ENCODE data around the gene SULT2B1.
A peak's percentile ranks its signal among the peaks of the same experiment; 100 is the strongest.
"Not testable (repeated sequence)": the region's sequence is repeated elsewhere in the genome, so short reads cannot be mapped to it uniquely, and the experiment has no call there.

SULT2B1 gene

DNA sequence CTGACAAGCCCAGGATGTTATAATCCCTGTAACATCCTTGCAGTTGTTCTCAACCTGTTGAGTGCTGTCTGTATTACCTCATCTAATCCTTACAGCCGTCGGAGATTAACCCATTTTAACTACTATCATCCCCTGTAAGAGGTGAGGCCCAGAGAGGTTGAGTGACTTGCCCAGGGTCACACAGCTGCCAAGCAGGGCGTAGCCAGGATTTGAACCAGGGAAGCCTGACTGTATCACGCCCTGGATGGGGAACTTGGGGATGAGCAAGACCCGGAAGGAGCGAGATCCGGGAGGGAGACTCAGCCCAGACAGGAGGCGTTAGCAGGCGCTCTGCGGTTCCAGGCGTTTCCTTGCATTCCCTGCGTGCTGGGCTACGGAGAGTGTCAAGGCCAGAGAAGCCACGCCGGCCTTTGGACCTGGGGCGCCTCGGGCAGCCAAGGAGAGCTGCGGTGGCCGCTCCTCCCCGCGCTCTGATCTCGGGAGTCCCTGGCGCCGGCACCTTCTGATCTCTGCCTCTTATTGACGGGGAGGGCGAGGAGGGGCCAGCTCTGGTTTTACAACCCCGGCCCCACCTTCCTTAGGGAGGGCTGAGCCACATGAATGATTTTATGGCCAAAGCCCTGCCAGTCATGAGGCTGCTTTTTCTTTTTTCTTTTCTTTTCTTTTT lies 6.2 kb downstream of the SULT2B1 start:
- no peak for DNase-seq (ENCODE audit: low read depth)

DNA sequence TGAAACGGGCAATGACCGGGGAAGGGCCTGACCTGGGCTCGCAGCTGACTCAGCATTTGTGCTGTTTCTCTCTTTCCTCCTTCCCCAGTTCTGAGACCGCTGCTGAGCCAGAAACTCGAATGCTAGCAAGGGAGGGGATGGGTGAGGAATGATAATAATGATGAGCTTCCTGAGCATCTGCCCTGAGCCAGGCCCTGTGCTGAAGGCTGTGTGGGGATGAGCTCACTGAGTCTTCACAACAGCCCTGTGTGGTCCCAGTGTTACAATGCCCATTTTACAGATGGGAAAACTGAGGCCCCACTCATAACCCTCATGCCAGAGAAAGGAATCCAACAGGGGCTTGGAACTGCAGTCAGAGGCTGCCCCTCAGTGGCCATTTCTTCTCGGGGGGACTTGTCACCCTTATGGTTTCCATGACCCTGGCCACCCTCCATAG lies 8.1 kb downstream of the SULT2B1 start:
- DNase-seq (ENCODE audit: low read depth): no peak

DNA sequence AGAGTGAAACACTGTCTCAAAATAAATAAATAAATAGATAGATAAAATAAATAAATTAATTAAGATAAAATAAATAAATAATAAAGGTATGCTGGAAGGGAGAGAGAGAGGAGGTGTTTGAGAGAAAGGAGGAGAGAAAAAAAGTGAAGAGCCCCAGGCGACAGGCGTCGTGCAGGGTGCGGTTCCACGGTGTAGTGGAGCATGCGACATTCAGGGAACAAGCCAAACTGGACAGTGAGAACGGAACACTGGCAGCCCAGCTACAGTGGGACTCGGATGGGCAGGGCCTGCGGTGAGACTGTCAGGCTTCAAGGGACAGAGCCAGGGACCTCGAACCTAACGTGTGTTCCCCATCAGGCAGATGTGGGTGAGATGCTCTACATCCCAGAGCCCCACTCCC lies 9.4 kb downstream of the SULT2B1 start:
- no peak for DNase-seq (ENCODE audit: low read depth)

DNA sequence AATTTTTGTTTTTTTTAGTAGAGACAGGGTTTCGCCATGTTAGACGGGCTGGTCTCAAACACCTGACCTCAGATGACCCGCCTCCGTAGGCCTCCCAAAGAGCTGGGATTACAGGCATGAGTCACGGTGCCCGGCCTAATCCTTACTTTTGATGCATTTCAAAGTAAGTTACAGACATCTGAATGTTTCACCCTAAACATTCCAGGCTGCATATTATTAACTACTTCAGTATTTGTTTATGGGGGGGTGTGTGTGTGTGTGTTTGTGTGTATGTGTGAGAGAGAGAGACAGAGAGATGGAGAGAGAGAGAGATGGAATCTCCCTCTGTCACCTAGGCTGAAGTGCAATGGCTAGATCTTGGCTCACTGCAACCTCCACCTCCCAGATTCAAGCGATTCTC lies 13.1 kb downstream of the SULT2B1 start:
- DNase-seq (ENCODE audit: low read depth): no peak

DNA sequence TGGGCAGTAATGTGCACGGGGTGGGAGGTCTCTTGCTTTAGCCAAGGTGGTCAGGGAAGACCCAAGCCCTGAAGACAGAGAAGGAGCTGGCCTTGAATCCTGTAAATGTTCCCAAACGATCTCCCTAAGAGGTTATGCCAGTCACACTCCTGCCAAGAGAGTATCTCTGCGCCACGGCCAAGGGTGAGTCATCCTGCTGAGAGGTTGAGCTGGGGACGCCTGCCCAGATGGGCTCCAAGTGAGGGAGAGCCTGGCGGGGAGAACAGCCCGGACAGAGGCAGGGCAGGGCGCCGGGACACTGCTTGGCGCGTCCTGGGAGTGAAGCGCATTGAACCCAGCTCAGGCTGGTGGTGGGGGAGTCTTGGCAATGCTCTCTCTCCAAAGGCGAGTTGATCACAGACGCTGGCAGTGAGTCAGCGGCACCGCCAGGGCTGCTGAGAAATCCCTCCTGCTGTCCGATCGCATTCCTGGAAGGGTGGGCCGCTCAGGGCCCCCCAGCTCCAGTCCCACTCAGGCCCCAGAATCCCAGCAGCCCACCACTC lies 16.4 kb downstream of the SULT2B1 start:
- no peak for DNase-seq (ENCODE audit: low read depth)

DNA sequence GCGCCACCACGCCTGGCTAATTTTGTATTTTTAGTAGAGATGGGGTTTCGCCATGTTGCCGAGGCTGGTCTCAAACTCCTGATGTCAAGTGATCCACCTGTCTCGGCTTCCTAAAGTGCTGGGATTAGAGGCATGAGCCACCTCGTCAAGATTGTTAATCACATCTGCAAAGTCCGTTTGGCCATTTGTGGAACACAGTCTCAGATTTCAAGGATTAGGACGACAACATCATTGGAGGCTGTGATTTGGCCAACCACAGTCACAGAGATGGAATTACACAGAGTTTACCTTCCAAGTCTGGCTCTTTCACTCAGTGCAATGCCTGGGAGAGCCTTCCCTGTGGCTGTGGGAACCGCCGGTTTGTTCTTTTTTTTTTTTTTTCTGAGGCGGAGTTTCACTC lies 17.8 kb downstream of the SULT2B1 start:
- no peak for DNase-seq (ENCODE audit: low read depth)

DNA sequence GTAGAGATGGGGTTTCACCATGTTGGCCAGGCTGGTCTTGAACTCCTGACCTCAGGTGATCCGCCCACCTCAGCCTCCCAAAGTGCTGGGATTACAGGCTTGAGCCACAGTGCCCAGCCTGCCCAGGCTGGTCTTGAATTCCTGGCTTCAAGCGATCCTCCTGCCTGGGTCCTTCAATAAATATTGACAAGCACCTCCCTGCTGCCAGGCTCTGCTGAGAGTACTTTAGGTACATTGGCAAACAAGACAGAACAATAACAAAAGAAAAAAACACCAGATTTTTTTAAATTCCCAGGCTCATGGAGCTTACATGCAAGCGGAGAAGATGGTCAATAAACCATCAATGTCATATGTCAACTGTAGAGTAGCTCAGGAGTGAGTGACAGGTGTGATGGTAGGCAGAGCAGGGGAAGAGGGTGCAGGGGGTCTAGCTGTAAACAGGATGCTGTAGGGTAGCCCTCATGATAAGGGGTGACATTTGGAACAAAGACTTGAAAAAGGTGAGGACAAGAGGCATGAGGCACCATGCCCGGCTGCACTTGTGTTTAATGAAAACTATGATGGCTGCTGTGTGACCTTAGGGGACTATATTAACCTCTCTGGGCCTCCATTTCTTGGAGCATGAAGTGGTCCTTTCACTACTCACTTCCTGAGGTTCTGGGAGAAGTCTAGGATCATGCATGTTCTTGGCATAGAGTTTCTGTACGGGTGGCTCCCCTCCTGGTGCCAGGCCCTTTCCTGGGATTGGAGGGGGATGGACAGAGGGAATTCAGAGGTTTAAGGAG lies 19.6 kb downstream of the SULT2B1 start:
- no peak for DNase-seq (ENCODE audit: low read depth)

DNA sequence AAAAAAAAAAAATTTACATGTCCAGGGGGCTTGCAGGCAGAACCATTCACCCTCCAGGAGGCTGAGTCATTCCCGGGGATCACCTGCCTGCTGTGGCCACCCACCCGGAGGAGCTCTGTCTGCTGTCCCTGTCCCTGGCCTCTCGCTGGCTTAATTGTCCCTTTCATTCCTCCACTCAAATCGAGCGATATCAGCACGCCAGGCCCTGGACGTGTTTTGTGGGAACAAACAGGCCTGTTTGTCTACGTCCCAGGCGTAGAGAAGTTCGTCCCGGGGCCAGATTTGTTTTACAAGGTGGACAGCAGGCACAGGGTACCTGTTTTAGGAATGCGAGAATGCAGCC lies 21.2 kb downstream of the SULT2B1 start:
- no peak for DNase-seq (ENCODE audit: low read depth)

DNA sequence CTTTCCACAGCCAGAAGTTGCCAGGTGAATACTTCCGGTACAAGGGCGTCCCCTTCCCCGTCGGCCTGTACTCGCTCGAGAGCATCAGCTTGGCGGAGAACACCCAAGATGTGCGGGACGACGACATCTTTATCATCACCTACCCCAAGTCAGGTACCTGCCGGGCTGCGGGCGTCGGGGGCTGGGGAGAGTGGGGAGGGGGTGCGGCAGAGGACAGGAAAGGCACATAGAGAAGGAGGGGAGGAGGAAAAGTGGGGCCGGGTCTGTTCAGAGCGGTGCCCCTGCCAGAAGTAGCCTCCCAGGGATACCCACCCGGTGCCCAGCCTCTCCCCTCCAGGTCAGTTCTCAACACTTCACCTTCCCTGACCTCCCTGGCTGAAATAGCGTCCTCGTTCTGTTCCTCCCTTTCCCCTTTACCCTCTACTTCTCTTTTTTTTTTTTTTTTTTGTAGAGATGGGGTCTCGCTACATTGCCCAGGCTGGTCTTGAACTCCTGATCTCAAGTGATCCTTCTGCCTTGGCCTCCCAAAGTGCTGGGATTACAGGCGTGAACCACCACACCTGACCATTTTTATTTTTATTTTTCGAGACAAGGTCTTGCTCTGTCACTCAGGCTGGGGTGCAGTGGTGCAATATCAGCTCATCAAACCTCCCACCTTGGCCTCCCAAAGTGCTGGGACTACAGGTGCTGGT lies 24.1 kb downstream of the SULT2B1 start:
- no peak for DNase-seq (ENCODE audit: low read depth)

DNA sequence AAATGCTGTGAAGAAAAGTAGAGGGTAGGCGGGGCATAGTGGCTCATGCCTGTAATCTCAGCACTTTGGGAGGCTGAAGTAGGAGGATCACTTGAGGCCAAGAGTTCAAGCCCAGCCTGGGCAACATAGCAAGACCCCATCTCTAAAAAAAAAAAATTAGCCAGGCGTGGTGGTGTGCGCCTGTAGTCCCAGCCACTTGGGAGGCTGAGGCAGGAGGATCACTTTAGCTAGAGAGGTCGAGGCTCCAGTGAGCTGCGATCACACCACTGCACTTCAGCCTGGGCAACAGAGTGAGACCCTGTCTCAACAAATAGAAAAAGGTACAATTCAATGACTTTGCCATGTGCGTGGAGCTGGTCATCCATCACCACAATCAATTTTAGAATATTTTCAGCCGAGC lies 25.9 kb downstream of the SULT2B1 start:
- DNase-seq (ENCODE audit: low read depth): not testable (repeated sequence)

DNA sequence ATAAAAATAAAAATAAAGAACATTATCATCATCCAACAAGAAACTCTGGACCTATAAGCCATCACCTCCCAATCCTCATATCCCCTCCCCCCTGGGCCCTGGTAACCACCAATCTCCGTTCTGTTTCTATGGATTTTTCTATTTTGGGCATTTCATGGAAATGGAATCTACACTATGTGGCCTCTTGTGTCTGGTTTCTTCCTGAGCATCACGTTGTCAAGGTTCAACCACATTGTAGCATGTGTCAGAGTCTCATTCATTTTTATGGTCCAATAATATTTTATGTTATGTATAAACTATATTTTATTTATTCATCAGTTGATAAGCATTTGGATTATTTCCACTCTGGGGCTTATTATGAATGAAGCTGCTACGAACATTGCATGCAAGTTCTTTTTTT lies 26.9 kb downstream of the SULT2B1 start:
- no peak for DNase-seq (ENCODE audit: low read depth)

DNA sequence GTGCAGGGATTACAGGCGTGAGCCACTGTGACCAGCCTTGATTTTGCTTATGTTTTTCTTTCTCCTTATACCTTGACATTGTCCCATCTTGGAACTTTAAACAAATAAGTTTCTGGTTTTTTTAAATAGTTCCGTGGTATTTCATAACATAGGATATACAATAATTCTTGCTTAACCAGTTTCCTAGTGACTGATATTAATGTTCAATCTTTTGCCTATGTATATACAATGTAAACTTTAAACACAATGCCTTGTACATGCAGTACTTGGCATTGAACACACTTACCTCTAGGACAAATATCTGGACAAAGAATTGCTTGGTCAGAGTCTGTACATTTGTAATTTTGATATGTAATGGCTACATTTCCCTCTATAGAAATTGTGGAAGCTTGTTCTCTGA lies 30.2 kb downstream of the SULT2B1 start:
- DNase-seq (ENCODE audit: low read depth): no peak

DNA sequence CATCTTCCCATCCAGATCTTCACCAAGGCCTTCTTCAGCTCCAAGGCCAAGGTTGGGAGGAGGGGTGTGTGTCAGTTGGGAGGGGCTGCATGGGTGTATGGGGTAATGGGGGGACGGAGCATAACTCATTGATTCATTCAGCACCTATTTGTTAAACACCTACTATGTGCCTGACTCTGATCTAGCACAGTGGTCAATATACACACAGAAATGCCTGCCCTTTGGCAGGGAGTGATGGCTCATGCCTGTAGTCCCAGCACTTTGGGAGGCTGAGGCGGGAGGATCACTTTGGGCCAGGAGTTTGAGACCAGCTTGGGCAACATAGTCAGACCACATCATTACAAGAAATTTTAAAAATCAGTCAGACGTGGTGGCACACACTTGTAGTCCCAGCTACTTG lies 35.4 kb downstream of the SULT2B1 start:
- no peak for DNase-seq (ENCODE audit: low read depth)

DNA sequence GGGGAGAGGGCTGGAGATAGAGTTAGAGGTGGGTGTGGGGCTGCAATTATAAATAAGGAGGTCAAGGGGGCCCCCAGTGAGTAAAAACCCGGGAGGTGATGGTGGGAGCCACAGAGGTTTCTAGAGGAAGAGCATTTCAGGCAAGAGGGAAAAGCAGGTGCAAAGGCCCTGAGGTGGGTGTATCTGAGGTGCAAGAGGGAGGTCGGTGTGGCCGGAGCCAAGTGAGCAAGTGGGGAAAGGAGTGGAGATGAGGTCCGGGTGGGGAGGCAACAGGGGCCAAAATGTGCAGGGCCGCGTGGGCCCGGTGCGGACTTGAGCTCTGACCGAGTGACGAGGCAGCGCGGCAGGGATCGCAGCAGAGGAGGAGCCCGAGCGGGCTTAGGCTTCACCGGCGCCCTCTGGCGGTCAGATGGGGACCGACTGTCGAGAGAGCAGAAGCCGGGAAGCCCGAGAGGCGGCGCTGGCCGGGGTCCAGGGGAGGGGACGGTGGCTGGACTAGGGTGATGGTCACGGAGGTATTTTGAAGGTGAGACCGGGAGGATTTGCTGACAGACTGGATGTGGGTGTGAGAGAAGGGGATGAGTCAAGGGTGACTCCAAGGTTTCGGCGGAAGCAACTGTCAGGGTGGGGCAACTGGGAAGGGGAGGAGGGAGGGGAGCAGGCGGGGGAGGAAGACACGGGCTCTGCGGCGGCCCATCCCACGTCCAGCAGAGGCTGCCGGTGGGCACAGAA lies 36.9 kb downstream of the SULT2B1 start:
- DNase-seq (ENCODE audit: low read depth): peak; percentile 65

DNA sequence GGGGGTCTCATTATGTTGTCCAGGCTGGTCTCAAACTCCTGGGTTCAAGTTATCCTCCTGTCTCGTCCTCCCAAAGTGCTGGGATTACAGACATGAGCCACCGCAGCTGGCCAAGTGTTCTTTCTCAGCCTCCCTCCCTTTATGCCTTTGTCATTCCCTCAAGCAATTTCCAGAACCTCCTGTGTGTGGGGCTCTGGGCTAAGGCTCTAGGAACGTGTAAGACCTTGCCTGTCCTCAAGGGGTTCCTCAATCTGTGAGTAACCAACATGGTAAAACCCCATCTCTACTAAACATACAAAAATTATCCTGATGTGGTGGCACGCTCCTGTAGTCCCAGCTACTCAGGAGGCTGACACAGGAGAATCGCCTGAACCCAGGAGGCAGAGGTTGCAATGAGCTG lies 39.0 kb downstream of the SULT2B1 start:
- no peak for DNase-seq (ENCODE audit: low read depth)

DNA sequence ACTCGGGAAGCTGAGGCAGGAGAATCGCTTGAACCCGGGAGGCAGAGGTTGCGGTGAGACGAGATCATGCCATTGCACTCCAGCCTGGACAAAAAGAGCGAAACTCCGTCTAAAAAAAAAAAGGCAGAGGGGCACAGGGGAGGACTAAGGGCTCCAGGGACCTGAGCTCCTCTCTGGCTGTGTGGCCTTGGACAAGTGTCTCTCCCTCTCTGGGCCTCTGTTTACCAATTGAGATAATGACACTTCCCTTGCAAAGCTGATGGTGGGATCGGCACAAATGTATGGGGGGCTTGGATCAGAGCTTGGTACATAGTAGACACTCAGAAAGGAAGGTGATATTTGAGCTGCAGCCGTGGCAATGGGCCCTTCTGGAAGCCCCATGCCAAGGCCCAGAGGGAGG lies 43.2 kb downstream of the SULT2B1 start:
- DNase-seq (ENCODE audit: low read depth): no peak

DNA sequence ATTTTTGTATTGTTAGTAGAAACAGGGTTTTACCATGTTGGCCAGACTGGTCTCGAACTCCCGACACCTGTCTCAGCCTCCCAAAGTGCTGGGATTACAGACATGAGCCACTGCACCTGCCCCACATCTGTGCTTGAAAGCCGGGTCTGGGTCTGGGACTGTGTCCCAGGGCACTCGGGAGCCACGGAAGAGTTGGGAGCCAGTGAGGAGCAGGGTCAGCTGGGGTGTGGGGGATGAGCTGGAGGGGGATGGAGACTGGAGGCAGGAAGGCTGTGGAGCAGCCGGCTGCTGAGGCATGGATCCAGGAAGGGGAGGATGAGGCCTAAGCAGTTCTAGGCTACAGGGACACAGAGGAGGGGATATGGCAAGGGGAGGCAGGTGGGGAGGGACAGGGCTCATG lies 43.9 kb downstream of the SULT2B1 start:
- DNase-seq (ENCODE audit: low read depth): no peak

DNA sequence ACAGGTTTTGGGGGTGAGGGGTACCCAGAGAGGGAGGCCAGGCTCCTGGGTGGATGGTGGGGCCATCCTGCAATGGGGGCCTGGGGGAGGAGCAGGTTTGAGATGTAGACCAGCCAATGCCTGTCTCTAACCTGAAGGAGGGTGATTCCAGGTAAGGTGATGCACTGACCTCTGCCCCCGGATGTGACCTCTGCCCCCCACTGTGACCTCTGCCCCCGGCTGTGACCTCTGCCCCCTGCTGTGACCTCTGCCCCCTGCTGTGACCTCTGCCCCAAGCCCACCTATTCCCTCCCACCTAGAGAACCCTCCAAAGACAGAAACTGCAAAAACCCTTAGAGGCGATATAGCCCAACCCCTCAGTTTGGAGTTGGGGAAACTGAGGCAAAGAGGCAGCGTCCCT lies 44.3 kb downstream of the SULT2B1 start:
- DNase-seq (ENCODE audit: low read depth): no peak

DNA sequence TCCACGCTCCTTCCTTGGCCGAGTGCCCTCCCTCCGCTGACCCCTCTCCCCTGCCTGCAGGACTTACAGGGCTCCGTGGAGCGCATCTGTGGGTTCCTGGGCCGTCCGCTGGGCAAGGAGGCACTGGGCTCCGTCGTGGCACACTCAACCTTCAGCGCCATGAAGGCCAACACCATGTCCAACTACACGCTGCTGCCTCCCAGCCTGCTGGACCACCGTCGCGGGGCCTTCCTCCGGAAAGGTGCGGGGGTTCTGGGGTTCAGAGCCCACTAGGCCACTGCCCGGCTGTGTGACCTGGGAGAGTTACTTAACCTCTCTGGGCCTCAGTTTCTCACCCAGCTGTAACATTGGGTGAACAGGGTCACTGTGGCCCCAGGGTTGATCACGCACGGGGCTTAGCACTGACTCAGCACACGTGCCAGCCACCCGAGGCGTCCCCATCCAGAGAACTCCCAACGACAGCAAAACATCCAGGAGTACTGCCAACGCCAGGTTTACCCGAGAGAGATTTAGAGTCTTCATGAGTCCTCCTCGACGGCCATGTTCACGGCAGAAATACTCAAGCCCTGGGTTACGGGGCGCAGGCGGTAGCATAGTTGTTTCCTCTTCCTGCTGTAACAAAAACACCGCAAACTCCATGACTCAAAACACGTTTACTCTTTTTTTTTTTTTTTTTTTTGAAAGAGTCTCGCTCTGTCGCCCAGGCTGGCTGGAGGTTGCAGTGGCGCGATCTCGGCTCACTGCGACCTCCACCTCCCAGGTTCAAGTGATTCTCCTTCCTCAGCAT lies 44.9 kb downstream of the SULT2B1 start:
- DNase-seq (ENCODE audit: low read depth): peak; percentile 38

DNA sequence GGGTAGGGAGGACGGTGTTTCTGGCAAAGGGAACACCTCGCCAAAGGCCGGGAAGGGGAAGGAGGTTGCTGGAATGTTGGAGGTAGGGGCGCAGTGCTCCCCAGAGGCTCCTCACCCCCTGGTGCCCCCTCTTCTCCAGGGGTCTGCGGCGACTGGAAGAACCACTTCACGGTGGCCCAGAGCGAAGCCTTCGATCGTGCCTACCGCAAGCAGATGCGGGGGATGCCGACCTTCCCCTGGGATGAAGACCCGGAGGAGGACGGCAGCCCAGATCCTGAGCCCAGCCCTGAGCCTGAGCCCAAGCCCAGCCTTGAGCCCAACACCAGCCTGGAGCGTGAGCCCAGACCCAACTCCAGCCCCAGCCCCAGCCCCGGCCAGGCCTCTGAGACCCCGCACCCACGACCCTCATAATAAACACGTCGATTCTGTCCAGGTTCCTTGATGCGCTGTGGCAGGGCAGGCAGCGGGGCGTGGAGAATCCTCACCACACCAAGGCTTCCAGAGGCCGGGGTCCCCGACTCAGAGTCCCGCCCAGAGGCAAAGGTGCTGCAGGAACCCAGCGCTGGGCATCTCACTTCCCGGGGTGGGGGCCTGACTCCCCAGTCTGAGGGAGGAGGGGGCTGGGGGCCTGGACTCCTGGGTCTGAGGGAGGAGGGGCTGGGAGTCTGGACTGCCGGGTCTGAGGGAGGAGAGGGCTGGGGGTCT lies 47.2 kb downstream of the SULT2B1 start:
- no peak for DNase-seq (ENCODE audit: low read depth)
